Measurements from ENCODE around the gene SLC12A3.
A peak's percentile ranks its signal among the peaks of the same experiment; 100 is the strongest.

The SLC12A3 gene

DNA sequence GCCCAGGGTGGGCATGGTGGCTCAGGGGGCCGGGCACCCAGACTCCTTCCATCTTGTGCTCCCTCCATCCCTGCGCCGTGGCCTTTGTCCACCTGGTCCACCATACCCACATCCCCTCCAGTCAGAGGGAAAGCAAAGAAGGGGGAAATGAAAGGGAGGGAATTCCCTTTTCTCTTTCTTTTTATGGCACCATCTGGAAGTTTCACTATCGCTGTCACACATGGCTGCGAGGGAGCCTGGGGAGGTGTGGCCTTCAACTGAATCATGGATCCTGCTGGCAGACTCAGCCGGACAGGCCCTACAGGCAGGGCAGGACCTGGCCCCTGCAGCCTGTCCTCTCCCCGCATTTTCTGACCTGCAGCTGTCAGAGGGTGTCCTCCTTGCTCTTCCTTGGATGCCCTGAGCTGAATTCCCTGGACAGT lies 6.2 kb downstream of the SLC12A3 start:
- no peak overlapping the region for H2BK15ac ChIP-seq (replicated peaks; ENCODE audit: low read depth)
- H2AK5ac ChIP-seq (ENCODE audit: low read length), result no peak overlapping the region
- no peak overlapping the region for H3K4me3 ChIP-seq (ENCODE audit: low read length)
- H3K56ac ChIP-seq (ENCODE audit: low read length), result no peak overlapping the region
- H3K36me3 ChIP-seq (ENCODE audit: control insufficient read depth, insufficient read depth, low read length), result no peaks in the 10 kb centered on the region
- no peak overlapping the region for H3K4me2 ChIP-seq (ENCODE audit: low read length)
- H4K8ac ChIP-seq (ENCODE audit: low read depth, low read length), result no peak overlapping the region
- H3K4ac ChIP-seq (ENCODE audit: low read depth, low read length), result no peak overlapping the region
- no peak for DNase-seq
- H3K79me2 ChIP-seq (ENCODE audit: control insufficient read depth, insufficient read depth, low read length), result no peaks in the 10 kb centered on the region
- no peaks in the 10 kb centered on the region for H3K4me1 ChIP-seq (ENCODE audit: control insufficient read depth, low read depth, low read length)
- WGBS (ENCODE audit: extremely low coverage, insufficient coverage, low lambda C conversion rate), result no CpG with 5 or more reads among the region's 7 CpGs
- no peaks in the 10 kb centered on the region for H3K79me1 ChIP-seq (ENCODE audit: low read length)
- no peak overlapping the region for H3K23ac ChIP-seq (ENCODE audit: low read length)
- no peaks in the 10 kb centered on the region for H3K27me3 ChIP-seq (ENCODE audit: insufficient read depth, low read length, poor library complexity)
- no peak overlapping the region for H2BK5ac ChIP-seq (ENCODE audit: low read length)
- no peak overlapping the region for H3K9ac ChIP-seq (ENCODE audit: low read length)
- no peak overlapping the region for H3K18ac ChIP-seq (ENCODE audit: low read length)
- H4K5ac ChIP-seq (ENCODE audit: low read length), result no peak overlapping the region
- no peak overlapping the region for H3K27ac ChIP-seq (ENCODE audit: low read depth, low read length)
- no peak overlapping the region for H2BK120ac ChIP-seq (ENCODE audit: low read depth, low read length)

DNA sequence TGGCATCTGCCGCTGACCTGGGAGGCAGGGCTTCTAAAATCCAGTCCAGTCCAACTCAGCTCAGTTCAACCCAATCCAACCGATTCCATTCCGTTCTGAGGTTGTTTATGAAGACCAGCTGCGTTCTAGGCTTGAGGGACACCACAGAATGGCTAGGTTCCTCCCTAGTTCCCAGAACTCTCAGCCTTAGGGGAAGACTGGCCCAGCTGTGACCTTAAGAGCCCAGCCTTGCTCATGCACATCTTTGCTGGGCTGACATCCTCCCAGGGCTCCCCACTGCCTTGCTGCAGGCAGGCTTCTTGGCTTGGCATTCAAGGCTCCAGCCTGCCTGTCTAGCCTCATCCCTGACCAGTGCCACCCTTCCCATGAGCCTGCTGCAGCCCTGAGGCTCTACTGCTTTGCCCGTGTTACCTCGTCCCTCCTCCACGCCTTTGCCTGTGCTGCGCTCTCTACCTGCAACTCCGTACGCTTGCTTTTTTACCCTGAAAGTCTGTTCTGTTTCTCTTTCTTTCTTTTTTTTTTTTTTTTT lies 7.9 kb downstream of the SLC12A3 start:
- Histone ChIP-seq H3K79me2 (ENCODE audit: control insufficient read depth, insufficient read depth, low read length) (no peaks in the 10 kb centered on the region), H3K18ac (ENCODE audit: low read length) (no peak overlapping the region), H3K23ac (ENCODE audit: low read length) (no peak overlapping the region), H3K56ac (ENCODE audit: low read length) (no peak overlapping the region), H3K4me2 (ENCODE audit: low read length) (no peak overlapping the region), H3K4me3 (ENCODE audit: low read length) (no peak overlapping the region), H3K4me1 (ENCODE audit: control insufficient read depth, low read depth, low read length) (no peaks in the 10 kb centered on the region), H2AK5ac (ENCODE audit: low read length) (no peak overlapping the region), H3K79me1 (ENCODE audit: low read length) (no peaks in the 10 kb centered on the region), H4K5ac (ENCODE audit: low read length) (no peak overlapping the region), H3K9ac (ENCODE audit: low read length) (no peak overlapping the region), H3K4ac (ENCODE audit: low read depth, low read length) (no peak overlapping the region), H4K8ac (ENCODE audit: low read depth, low read length) (no peak overlapping the region), H2BK120ac (ENCODE audit: low read depth, low read length) (no peak overlapping the region), H3K36me3 (ENCODE audit: control insufficient read depth, insufficient read depth, low read length) (no peaks in the 10 kb centered on the region), H3K27ac (ENCODE audit: low read depth, low read length) (no peak overlapping the region), H3K27me3 (ENCODE audit: insufficient read depth, low read length, poor library complexity) (no peaks in the 10 kb centered on the region), H2BK15ac (replicated peaks; ENCODE audit: low read depth) (no peak overlapping the region), H2BK5ac (ENCODE audit: low read length) (no peak overlapping the region)
- DNase-seq, result no peak
- no CpG with 5 or more reads among the region's 10 CpGs for WGBS (ENCODE audit: extremely low coverage, insufficient coverage, low lambda C conversion rate)

DNA sequence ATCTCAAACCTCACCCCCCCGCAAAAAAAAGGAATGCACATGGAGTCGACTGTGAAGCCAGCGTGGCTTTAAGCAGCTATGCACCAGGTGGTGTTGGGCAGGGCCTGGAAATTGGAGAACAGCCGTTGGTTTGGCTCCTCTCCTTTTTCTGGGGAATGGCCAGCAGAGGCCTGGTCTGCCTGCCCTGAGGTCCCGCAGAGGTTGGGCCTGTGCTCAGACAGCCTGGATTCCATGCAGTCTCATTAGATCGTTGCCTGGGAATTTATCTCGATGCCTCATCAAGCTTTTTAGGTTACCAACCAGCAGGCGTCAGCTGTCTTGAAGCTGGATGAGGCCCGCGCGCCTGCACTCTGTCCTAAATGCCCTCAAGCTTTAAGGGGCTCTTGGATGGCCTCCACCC lies 9.8 kb downstream of the SLC12A3 start:
- H2BK15ac ChIP-seq (replicated peaks; ENCODE audit: low read depth), result no peak overlapping the region
- peak; percentile 89 for DNase-seq
- H3K4me1 ChIP-seq (ENCODE audit: control insufficient read depth, low read depth, low read length), result no peaks in the 10 kb centered on the region
- H3K56ac ChIP-seq (ENCODE audit: low read length), result no peak overlapping the region
- H3K4me2 ChIP-seq (ENCODE audit: low read length), result no peak overlapping the region
- no peak overlapping the region for H3K9ac ChIP-seq (ENCODE audit: low read length)
- H3K4ac ChIP-seq (ENCODE audit: low read depth, low read length), result no peak overlapping the region
- H3K79me1 ChIP-seq (ENCODE audit: low read length), result no peaks in the 10 kb centered on the region
- H3K18ac ChIP-seq (ENCODE audit: low read length), result no peak overlapping the region
- no peak overlapping the region for H3K27ac ChIP-seq (ENCODE audit: low read depth, low read length)
- H3K4me3 ChIP-seq (ENCODE audit: low read length), result no peak overlapping the region
- no CpG with 5 or more reads among the region's 11 CpGs for WGBS (ENCODE audit: extremely low coverage, insufficient coverage, low lambda C conversion rate)
- H2BK120ac ChIP-seq (ENCODE audit: low read depth, low read length), result no peak overlapping the region
- H2AK5ac ChIP-seq (ENCODE audit: low read length), result no peak overlapping the region
- no peak overlapping the region for H4K8ac ChIP-seq (ENCODE audit: low read depth, low read length)
- no peaks in the 10 kb centered on the region for H3K36me3 ChIP-seq (ENCODE audit: control insufficient read depth, insufficient read depth, low read length)
- no peaks in the 10 kb centered on the region for H3K27me3 ChIP-seq (ENCODE audit: insufficient read depth, low read length, poor library complexity)
- no peak overlapping the region for H4K5ac ChIP-seq (ENCODE audit: low read length)
- H2BK5ac ChIP-seq (ENCODE audit: low read length), result no peak overlapping the region
- no peaks in the 10 kb centered on the region for H3K79me2 ChIP-seq (ENCODE audit: control insufficient read depth, insufficient read depth, low read length)
- no peak overlapping the region for H3K23ac ChIP-seq (ENCODE audit: low read length)

DNA sequence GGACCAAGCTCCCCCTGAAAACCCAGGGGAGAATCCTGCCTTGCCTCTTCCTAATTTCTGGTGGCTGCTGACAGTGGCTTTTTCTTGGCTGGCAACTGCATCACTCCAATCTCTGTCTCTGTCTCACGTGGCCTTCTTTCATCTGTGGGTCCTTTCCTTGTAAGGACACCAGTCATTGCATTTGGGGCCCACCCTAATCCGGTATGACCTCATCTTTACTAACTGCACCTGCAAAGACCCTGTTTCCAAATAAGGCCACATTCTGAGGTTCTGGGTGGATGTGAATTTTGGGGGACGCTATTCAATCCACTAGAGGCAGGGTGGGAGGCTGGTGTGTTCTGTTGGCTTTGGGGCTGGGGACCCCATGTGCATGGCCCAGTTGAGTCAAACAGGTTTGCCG lies 11.0 kb downstream of the SLC12A3 start:
- no peaks in the 10 kb centered on the region for H3K27me3 ChIP-seq (ENCODE audit: insufficient read depth, low read length, poor library complexity)
- H3K79me1 ChIP-seq (ENCODE audit: low read length), result no peaks in the 10 kb centered on the region
- no peak overlapping the region for H2BK120ac ChIP-seq (ENCODE audit: low read depth, low read length)
- no peak overlapping the region for H3K4me2 ChIP-seq (ENCODE audit: low read length)
- no peak overlapping the region for H3K56ac ChIP-seq (ENCODE audit: low read length)
- no peak overlapping the region for H3K18ac ChIP-seq (ENCODE audit: low read length)
- no peak overlapping the region for H2BK15ac ChIP-seq (replicated peaks; ENCODE audit: low read depth)
- H2AK5ac ChIP-seq (ENCODE audit: low read length), result no peak overlapping the region
- no peak overlapping the region for H3K4me3 ChIP-seq (ENCODE audit: low read length)
- no peaks in the 10 kb centered on the region for H3K4me1 ChIP-seq (ENCODE audit: control insufficient read depth, low read depth, low read length)
- no peaks in the 10 kb centered on the region for H3K79me2 ChIP-seq (ENCODE audit: control insufficient read depth, insufficient read depth, low read length)
- H3K27ac ChIP-seq (ENCODE audit: low read depth, low read length), result no peak overlapping the region
- no CpG with 5 or more reads among the region's 4 CpGs for WGBS (ENCODE audit: extremely low coverage, insufficient coverage, low lambda C conversion rate)
- H3K23ac ChIP-seq (ENCODE audit: low read length), result no peak overlapping the region
- no peak overlapping the region for H4K5ac ChIP-seq (ENCODE audit: low read length)
- no peaks in the 10 kb centered on the region for H3K36me3 ChIP-seq (ENCODE audit: control insufficient read depth, insufficient read depth, low read length)
- no peak overlapping the region for H4K8ac ChIP-seq (ENCODE audit: low read depth, low read length)
- no peak overlapping the region for H2BK5ac ChIP-seq (ENCODE audit: low read length)
- no peak overlapping the region for H3K9ac ChIP-seq (ENCODE audit: low read length)
- no peak overlapping the region for H3K4ac ChIP-seq (ENCODE audit: low read depth, low read length)
- no peak for DNase-seq

DNA sequence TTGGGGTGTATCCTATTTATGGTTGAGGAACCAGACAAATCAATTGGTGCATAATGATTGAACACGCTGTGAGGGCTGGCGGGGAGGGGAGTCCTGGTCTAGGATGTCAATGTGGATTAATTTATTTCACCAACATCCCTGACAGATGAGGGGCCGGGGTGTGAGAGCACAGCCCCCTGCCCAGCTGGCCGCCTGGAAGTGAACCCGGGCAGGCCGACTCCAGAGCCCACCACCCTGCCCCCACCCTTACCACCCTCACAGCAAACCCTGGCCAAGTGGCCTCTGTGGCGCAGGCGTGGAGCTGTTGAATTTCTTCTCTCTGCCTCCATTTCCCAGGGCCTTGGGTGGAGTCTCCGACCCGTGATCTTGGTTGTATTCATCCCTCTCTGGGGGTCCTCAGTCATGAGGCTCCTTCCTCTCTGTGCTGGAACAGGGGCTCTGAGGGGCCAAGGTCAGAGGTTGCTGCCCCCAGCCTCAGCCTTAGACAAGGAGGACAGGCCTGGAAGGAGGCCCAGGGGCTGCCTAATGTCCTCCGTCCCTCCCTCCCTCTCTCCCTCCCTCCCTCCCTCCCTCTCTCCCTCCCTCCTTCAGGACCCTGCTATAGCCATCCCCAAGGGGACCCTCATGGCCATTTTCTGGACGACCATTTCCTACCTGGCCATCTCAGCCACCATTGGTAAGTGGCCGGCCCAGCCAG lies 12.6 kb downstream of the SLC12A3 start:
- no peak for DNase-seq
- Histone ChIP-seq H3K23ac (ENCODE audit: low read length) (no peak overlapping the region), H3K4me3 (ENCODE audit: low read length) (no peak overlapping the region), H3K56ac (ENCODE audit: low read length) (no peak overlapping the region), H3K27me3 (ENCODE audit: insufficient read depth, low read length, poor library complexity) (no peaks in the 10 kb centered on the region), H4K5ac (ENCODE audit: low read length) (no peak overlapping the region), H2BK5ac (ENCODE audit: low read length) (no peak overlapping the region), H3K4me2 (ENCODE audit: low read length) (no peak overlapping the region), H2AK5ac (ENCODE audit: low read length) (no peak overlapping the region), H2BK15ac (replicated peaks; ENCODE audit: low read depth) (no peak overlapping the region), H3K18ac (ENCODE audit: low read length) (no peak overlapping the region), H3K4me1 (ENCODE audit: control insufficient read depth, low read depth, low read length) (no peaks in the 10 kb centered on the region), H3K27ac (ENCODE audit: low read depth, low read length) (no peak overlapping the region), H3K79me2 (ENCODE audit: control insufficient read depth, insufficient read depth, low read length) (no peaks in the 10 kb centered on the region), H2BK120ac (ENCODE audit: low read depth, low read length) (no peak overlapping the region), H4K8ac (ENCODE audit: low read depth, low read length) (no peak overlapping the region), H3K79me1 (ENCODE audit: low read length) (no peaks in the 10 kb centered on the region), H3K36me3 (ENCODE audit: control insufficient read depth, insufficient read depth, low read length) (no peaks in the 10 kb centered on the region), H3K9ac (ENCODE audit: low read length) (no peak overlapping the region), H3K4ac (ENCODE audit: low read depth, low read length) (no peak overlapping the region)
- WGBS (ENCODE audit: extremely low coverage, insufficient coverage, low lambda C conversion rate), result no CpG with 5 or more reads among the region's 13 CpGs

All from mesendoderm (in vitro differentiated cells).